GM18868 (cell line): Measurements from ENCODE around the gene TLE1.
A peak's percentile ranks its signal among the peaks of the same experiment; 100 is the strongest.

Experiments
- ATAC-seq: cut with Tn5 transposase; IDR thresholded peaks from one replicate; pipeline ENCODE4 v1.9.1; 2021; ENCODE audit warnings: mild to moderate bottlenecking, moderate library complexity; ENCODE audit not compliant: unreplicated experiment

TLE1 gene

DNA sequence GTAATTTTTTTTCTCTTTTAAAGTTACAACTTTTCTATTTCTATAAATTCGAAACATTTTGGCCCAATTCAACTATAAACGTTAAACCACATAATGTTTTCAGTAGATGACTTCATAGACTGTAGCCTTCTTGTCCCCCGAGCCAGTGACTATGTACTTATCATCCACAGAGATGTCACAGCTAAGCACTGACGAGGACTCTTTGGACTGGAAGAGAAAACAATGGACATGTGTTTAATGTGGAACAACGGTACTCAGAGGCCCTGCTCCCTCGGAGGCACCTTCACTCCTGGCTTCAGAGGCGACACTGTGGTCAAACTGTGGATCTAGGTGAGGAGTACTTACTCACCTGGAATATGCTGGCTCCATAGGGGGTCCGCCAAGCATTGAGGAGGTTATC lies 105.2 kb downstream of the TLE1 start:
- no peak for ATAC-seq

GRCh38 chr9:81581986-81582385 lies 107.4 kb downstream of the TLE1 start:
- no peak for ATAC-seq

DNA sequence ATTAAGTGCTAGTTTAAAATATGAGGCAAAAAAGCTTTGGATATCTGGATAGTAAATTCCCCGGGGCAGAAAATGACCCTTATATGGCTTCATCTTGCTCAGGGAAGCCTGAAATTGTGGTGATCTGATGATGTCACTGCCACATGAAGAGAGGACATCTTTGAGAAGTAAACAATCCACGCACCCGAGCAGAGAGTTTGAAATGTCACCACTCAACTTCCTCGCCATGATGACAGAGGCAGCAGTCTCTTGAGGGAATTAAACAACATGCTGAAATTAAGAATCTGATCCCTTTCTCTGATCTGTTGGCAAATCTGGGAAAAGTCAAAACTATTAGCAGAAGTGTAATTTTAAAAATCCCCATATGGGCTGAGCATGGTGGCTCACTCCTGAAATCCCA lies 110.0 kb downstream of the TLE1 start:
- no peak for ATAC-seq

DNA sequence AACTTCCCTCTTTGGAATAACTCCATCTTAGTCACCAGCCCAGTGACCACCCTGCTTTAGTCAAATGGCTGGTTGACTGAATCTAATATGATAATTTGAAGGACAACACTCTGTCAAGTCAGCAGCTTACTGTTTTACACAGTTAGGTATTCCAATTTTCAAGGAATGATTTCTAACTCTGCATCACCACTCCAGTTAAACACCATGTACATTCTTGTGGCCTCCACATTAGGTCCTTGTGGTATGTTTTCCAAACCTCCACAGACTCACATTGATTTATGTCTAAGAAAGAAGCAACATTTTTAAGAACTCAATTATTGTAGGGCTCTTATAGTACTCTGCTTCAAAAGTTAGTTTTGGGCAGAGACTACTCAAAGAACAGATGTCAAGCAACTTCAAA lies 110.7 kb downstream of the TLE1 start:
- ATAC-seq: no peak

- no peak for ATAC-seq
Observed at GRCh38 chr9:81575956-81576355, 113.4 kb downstream of the TLE1 start.

DNA sequence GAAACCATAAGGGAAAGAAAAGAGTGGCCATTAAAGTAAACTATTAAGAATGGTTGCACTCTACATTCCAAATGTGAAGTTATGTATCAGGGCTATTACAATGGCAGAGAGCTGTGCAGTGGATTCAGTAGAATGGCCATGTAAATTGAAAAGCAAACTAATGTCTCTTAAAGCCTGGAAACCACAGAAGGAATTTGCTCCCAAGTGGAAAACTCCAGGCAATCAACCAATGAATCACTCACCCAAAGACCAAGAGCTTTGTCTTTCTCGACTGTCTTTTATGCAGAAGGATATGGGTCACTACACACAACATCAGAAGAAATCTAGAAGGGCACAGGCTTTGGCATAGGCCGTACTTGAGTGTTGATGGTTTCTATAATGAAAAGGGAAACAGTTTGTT lies 114.9 kb downstream of the TLE1 start:
- ATAC-seq: no peak

DNA sequence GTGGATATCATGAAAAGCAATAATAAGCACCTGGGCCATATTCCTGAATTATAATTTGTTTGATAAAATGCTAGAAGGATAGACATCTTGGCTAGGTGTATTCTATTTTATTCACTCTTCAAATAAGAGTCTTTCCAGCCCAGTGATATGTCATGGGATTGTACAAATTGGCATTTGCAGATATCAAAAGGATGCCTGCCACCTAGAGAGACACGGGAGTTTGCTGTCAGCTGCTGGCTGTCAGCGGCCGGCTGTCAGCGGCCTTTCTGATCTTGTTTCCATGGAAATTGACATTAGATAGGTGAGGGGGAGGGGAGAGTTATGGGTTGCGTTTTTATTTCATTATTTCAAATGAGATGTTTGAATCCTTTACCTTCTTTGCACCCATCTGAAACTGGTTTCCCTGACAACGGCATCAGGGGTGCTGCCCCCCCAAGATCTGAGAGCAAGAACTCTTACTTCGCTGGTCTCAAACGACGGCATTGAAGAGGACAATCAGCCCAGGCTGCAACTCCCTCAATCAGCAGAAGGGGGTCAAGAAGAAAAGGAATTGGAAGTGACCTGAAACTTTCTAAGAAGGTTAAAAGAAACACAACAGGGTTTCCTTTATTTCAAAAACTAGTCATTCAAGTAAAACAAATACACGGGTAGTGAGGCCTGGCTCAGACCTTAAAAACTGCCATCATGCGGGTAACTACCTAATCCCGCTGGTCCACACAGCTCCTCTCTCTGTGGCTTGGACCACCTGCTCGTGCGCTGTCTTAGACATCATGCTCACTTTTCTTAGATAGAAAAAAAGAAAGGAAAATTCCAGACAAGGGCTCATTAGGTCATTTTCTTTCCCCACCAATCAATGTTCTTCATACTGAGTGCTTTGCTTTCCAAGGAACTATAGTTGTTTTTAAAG lies 115.7 kb downstream of the TLE1 start:
- ATAC-seq: no peak

- no peak for ATAC-seq
Observed at GRCh38 chr9:81570083-81570482, 119.3 kb downstream of the TLE1 start.

DNA sequence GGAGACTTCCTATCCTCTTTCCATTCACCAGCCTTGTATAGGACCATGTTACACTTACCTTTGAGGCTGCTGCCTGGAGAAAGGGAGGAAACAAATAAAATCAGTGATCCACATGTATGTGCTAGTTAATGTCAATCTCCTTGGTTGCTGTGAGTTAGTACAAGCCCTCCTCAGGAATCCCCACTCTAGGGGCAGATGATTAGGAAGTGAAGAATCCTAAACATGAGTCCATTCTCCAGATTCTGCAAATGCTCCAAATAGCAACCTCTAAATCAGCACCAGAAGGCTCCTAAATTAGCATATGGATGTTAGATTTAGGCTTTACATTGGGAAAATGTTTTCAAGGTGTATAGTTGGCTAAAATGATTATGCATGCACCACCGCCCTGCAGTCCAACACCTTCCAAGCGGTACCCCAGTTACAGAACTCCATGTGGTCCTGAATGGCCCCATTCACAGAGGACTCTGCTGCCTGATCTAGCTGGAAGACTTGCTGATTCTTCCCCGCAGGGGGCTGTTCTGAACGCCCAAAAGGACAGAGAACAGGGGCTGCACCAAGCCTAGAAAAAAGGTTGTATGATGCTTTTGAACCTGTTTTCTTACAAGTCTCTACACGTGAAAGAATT lies 123.2 kb downstream of the TLE1 start:
- no peak for ATAC-seq

DNA sequence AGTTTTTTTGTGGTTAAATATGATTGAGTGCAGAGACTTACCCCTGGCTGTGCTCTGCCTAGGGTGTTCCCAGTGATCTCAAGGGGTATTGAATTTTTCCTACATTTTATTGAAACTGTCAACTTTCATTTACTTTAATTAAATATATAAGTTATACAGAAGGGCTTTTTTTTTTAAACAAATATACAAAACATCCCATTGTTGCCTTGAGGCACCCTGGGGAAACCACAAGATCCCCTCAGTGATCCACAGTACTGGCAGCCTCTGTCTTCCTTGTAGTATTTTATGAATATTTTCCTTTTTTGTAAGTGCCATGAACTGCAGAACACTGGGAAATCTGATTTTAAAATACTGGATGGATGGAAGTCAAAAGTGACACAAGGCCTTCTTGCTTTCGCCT lies 123.7 kb downstream of the TLE1 start:
- ATAC-seq: no peak

DNA sequence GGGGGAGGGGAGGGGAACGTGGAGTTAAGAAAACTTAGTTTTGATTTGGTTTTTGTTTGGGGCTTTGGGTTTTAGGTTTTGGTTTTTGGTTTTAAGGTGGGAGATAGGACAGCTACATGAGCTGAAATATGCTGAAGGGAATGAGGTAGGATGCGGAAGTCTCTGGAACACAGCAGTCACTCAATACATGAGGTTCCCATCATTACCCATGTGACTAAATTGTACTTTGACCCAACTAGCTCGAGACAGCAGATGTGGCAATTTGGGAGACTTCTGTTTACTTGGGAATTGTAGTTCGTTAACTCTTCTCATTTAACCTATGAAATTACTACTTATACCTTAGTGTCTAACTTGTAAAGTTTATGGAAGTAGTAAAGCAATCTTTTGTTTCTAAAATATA lies 124.2 kb downstream of the TLE1 start:
- no peak for ATAC-seq

- ATAC-seq: no peak
Observed at GRCh38 chr9:81564632-81565031, 124.7 kb downstream of the TLE1 start.

GRCh38 chr9:81563739-81564138 lies 125.6 kb downstream of the TLE1 start:
- ATAC-seq: no peak

DNA sequence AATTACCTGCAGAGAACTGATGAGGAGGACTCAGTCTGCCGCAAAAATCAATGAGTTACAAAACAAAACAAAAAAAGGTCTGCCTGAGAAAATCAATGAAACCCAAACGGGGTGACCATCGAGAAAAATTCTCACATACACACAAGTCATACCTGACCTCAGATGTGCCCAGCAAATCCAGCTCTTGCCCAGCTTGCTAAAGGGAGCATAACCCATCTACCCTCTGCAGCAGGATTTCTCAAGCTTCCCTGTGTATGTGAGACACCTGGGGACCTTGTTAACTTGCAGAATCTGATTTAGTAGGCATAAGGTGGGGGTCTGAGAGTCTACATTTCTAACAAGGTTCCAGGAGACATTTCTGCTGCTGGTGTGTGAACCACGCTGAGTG lies 126.3 kb downstream of the TLE1 start:
- ATAC-seq: no peak

GRCh38 chr9:81562231-81563019 lies 126.9 kb downstream of the TLE1 start:
- no peak for ATAC-seq

GRCh38 chr9:81560851-81561732 lies 128.3 kb downstream of the TLE1 start:
- peak; percentile 63 for ATAC-seq

GRCh38 chr9:81559709-81560108 lies 129.6 kb downstream of the TLE1 start:
- ATAC-seq: no peak

GRCh38 chr9:81559197-81559596 lies 130.2 kb downstream of the TLE1 start:
- no peak for ATAC-seq

DNA sequence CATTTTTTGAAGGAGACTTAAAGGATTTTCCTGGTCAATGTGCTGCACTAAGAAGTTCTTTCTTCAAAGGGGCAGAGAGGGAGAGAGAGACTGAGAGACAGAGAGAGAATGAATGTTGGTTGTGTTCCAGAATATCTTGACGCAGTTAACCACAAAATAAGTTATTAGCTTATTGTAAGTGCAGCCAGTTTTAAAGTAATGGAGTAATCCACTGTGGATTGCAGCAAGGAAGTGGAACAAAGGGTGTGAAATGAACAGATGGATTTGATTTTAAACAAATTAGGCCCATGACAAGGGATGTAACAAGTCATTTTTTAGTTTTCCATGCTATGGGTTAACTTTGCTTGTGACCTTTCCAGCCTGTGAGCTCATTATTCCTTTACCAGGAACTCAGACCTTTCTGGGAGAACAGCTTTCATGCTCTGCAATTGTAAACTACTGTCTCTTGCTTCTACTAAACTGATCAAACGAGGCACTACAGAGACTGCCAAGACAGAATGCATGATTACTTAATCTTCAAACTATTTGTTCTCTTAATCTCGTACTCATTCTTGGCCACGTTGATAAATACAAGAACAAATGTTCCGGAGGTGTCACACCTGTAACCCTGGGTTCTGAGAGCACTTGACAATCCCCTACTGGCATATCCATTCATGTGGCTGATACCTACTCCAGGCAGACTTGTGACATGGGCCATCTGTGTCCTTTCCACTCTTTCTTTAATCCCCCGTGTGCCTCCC lies 131.1 kb downstream of the TLE1 start:
- no peak for ATAC-seq

- ATAC-seq: no peak
Observed at GRCh38 chr9:81557452-81558090, 131.8 kb downstream of the TLE1 start.
